ENCODE data around the gene NFATC2.
A peak's percentile ranks its signal among the peaks of the same experiment; 100 is the strongest.

NFATC2 gene

DNA sequence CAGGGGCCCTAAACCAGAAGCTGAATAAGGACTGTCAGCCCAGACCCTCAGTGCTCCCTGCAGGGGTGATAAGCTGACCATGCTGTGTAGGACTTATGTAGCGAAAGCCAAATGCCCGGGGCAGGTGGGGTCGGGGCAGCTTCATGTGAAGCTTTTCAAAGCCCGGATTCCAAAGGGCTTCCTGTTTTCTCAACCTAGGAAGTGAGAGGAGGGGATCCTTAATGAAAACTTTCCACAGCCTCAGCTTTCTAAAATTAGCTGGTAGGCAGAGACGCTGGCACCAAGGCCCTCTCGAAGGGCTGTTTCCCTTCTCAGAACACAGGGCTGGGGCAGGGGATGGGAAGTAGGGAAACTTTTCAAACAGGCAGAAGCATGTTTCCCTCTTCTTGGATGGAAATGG, 148.9 kb downstream of the NFATC2 start:
- DNase-seq: no peak
- intact Hi-C loops (cut with DNase I): no loop called here

GRCh38 chr20:51392614-51393186, 149.8 kb downstream of the NFATC2 start:
- intact Hi-C loops (cut with DNase I): no loop called here
- DNase-seq: no peak

DNA sequence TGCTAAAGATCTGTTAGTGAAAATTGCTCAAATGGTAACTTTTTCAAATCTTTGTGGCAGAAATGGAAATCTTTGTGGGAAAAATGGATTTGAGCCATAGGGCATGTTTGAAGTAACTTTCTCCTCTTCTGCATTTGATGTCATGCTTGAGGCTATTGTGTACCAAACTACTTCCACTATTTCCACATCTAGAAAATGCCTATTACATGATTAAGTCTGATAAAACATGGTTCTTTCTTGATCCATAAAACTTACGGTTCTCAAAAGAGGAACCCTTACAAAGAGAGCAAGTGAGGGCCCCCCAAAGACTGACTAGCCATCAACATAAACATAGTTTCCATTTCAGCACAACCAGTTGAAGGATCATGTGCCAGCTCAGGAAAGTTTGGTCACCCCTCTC, 150.6 kb downstream of the NFATC2 start:
- no peak for DNase-seq
- intact Hi-C loops (cut with DNase I): no loop called here

DNA sequence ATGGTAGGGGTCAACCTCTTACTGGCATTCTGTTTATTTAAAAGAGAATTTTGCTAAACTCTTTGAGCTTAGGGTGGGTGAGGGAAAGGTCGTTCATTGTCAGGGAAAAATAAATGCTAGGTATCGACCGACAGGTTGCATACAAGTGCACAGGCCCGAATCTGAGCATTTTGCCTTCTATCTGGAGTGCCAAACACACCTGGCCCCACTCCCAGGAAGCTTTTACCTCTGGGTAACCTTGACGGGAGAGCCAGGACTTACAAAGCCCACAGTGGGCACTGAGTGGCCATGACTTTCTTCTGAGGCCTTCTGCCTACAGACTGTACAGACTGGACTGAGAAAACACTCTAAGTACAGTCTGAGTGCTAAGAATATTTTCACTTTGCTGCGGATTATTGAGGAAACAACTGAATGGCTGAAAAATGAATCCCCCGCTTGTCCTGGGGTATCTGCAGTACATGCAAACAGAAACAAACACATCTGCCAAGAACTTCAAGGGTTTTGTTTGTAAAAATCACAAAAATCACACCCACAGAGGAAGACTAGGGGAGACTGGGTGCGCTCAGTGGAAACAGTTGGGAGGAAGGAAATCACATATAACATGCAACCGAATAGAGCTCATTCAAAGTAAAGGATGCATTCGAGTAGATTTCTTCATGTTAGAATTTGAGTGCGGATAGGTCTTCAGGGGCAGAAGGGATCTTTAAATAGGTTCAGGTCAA, 152.8 kb downstream of the NFATC2 start:
- intact Hi-C loops (cut with DNase I): no loop called here
- DNase-seq: no peak

- DNase-seq: no peak
- intact Hi-C loops (cut with DNase I): no loop called here
These were observed 153.6 kb downstream of the NFATC2 start for GRCh38 chr20:51388756-51389542.

GRCh38 chr20:51388227-51388626, 154.3 kb downstream of the NFATC2 start:
- intact Hi-C loops (cut with DNase I): no loop called here
- no peak for DNase-seq

DNA sequence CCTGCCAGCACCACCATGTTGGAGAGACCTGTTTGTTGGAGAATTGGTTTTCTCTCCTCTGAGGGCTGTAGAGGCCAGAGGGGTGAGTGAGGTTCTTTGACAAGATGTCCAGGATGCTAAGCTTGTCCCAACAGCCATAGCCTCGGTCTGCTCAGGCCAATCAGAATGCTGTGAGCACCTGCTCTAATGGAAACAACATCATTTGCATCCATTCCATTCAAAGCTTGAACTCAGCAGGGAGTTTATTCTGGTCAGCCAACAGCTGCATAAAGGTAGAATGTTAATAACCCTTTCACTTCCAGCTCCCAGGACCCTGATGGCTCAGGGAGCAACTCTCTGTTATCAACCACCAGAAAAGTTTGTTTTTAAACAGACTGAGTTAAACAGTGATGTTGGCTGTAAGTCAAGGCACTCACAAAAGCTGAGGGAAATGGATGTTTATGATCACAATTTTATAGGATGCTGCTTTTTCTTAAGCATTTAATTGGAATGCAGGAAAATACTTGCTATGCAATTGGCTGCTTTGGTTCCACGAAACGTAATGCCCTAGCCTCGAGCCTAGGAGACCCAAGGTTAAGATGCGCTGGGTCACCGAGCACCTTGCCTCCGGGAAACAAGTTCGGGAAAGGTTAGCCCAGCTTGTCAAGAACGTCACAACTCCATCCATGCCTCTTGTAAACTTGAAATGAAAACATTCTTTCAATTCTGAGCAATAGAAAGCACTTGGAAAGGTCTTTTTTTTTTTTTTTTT, 155.2 kb downstream of the NFATC2 start:
- intact Hi-C loops (cut with DNase I): no loop called here
- DNase-seq: no peak

DNA sequence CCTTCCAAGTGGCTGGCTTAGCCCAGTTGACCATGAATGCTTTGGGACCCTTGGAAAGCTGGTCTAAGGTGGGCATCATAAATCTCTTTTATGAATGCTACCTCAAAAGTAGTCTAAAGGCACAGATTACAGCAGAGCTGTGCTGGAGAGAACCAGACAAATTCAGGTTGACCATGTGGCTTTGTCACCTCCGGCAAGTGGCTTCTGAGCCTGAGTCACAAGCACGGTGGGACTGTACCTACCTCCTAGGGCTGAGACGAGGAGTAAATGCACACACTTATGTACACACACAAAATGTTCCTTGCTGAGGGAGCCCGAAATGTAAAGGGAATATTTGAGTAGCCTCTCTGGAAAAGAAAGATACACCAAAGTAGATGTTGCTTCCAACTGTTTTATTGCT, 155.9 kb downstream of the NFATC2 start:
- intact Hi-C loops (cut with DNase I): no loop called here
- no peak for DNase-seq

DNA sequence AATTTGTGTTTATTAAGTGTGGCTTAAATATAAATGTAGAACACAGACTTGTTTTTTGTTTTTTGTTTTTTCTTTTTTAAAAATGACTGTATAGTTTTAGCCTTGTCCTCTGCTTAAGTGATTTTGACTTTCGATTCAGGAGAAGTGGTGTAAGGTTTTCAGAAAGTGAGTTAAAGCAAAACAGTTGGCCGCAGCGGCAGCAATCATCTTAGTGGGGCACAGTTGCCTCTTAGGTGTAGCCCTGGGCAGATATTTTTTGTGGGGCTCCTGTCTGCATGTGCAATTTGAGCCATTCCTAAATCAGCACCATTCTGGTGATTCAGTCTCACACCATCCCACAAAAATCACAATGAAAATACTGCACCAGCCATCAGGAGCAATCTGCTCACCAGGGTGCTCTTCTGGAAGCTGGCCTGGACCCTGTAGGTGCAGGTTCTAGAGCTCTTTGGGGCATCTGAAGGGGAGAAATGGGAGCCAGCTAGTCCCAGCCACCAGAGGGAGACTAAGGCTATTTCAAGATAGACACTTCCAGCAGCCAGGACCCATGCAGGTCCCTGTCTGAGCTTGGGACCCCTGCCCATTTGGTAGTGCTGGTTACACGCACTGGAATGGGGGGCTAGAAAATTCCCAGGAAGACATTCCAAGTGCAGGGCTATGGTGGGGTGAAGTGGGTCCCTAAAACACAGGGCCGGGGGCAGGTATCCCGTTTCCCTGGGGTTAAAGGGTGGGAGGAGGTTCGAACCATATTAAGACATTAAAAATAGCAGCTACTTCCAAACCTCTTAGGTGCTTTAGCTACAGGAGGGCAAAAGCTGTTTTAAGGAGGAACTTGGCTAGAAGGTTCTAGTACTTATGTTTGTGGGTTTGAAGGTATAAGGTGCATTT, 156.6 kb downstream of the NFATC2 start:
- intact Hi-C loops (cut with DNase I): no loop called here
- peak in 15 of 42 donors; percentile 14 to 60 (median 30) for DNase-seq

GRCh38 chr20:51384875-51385274, 157.6 kb downstream of the NFATC2 start:
- no peak for DNase-seq
- intact Hi-C loops (cut with DNase I): no loop called here

DNA sequence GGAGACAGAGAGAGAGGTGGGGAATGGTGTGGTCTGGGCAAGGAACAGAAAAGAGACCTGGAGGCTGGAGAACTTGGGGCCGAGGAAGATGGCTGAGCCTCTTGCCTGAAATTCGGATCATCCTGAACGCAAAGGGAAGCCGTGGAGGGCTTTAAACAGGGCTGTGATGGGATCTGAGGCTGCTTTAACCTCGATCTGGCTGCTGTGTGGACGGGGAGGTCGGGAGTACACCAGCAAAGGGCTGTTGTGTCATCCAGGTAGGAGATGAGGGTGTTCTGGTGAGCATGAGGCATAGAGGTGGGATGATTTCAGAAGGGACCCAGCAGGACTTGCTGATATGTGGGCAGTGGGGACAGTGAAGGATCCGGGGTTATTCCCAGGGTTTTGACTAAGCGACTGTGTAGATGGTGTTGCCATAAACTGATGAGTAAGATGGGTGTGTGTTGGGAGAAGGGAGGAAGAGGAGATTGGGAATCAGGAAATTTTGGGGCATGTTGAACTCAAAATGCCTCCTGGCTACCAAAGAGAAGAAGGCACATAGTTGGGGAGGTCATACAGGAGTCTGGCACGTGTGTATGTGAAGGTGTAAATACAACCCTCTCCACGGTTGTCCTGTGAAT, 158.5 kb downstream of the NFATC2 start:
- DNase-seq: no peak
- intact Hi-C loops (cut with DNase I): no loop called here

DNA sequence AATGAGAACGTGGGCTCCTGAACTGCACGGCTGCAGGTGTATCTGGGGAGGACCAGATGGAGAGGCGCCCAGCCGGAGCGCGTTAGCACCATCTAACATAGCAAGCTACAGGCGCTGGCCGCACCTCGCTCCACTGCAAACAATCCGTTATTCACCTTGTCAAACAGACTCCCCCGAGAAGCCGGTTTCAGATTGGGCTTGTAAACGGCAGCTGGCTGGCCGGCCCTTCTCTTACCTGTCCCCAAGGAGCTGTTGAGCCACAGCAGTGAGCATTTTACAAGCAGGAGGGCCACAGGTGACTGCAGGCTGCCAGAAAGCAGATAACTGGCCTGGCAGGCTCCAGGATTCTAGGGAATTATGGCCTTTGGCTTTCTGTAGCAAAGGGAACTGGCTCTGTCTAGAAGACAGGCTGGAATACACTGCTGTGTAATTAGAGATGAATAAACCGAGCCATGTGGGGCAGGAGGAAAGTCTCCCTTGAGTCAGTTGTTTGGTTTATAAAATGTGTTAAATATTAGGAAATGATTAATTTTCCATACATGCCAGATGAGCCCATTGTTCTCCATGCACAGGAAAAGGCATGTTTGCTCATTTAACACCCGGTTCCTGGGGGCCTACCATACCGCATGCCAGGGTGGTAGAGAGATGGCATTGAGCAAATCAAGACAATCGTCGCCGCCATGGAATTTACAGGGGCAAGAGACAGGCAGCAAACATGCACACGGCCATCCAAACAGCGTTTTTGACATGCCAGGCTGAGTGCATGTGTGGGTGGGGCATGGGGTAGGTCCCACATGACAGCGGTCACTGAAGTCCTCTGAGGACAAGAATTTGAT, 159.3 kb downstream of the NFATC2 start:
- intact Hi-C loops (cut with DNase I): no loop called here
- no peak for DNase-seq

- no peak for DNase-seq
- intact Hi-C loops (cut with DNase I): no loop called here
These were observed 160.2 kb downstream of the NFATC2 start for GRCh38 chr20:51382111-51382985.

- no peak for DNase-seq
- intact Hi-C loops (cut with DNase I): no loop called here
These were observed 161.0 kb downstream of the NFATC2 start for GRCh38 chr20:51381557-51381956.

DNA sequence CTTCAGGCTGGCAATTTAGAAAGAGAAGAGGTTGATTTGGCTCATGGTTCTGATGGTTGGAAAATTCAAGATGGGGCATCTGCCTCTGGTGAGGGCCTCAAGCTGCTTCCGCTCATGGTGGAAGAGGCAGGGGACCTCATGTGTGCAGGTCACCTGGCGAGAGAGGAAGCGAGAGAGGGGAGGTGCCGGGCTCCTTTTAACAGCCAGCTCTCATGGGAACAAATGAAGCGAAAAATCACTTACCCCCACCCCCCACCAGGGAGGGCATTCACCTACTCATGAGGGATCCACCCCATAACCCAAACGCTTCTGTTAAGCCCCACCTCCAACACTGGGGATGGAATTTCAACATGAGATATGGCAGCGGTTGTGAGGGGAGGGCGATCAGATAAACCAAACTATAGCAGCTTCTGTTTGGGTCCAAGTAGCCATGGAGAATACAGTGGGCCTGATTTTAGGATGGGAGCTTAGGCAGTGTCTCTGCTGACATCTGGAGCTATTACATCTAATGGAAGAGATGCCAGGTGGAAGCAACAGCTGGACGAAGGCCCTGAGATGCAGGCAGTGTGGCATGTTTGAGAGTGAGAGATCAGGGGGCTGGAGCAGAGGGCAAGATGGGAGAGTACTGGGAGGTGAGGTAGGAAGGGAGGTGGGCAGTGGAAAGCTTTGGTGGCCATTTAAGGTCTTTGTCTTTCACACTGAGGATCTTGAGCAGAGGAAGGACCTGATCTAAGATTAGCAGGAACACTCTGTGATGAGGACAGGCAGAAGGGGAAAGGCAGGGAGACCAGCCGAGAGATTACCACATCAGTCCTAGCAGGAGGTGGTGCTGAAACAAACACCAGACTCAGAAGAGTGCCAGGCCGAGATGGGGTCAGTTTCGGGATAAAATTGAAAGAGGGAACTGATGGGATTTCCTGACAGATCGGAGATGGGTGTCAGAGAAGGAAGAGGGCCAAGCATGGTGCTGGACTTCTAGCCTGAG, 161.8 kb downstream of the NFATC2 start:
- no peak for DNase-seq
- intact Hi-C loops (cut with DNase I): no loop called here
